ENCODE results near the gene DEFB123.
"Not testable (repeated sequence)": the region's sequence is repeated elsewhere in the genome, so short reads cannot be mapped to it uniquely, and the experiment has no call there.

GRCh38 chr20:31426891-31427551 lies 13.4 kb upstream of the DEFB123 start:
- TF ChIP-seq CTCF, POLR2A (IDR thresholded peaks at IDR 0.05): not testable (repeated sequence)

Data from lower leg skin (tissue), 3 donors.